HL-60/S4 treated with phorbol 12-myristate 13-acetate at 8.2 ng/mL for 4 days and 3 days (cell line): ENCODE results near the gene UNC5C.

Source experiments
- in situ Hi-C: fragments of 300-500 bp; cut with MboI; formaldehyde crosslinking; loops from 2 replicates; pipeline ENCODE4 v1.15.0; 2022; ENCODE audit warnings: low sequenced_read_pairs

UNC5C gene

GRCh38 chr4:95283320-95283719 lies 265.5 kb downstream of the UNC5C start:
- in situ Hi-C loops: no loop called here

- in situ Hi-C loops: no loop called here
Measured at GRCh38 chr4:95272797-95273196, 276.0 kb downstream of the UNC5C start.

- in situ Hi-C loops: no loop called here
Measured at GRCh38 chr4:95272036-95272435, 276.7 kb downstream of the UNC5C start.

GRCh38 chr4:95268819-95269565 lies 279.8 kb downstream of the UNC5C start:
- in situ Hi-C loops: no loop called here

- in situ Hi-C loops: no loop called here
Measured at GRCh38 chr4:95267081-95267480, 281.7 kb downstream of the UNC5C start.

GRCh38 chr4:95265814-95266740 lies 282.7 kb downstream of the UNC5C start:
- in situ Hi-C loops: no loop called here

- in situ Hi-C loops: no loop called here
Measured at GRCh38 chr4:95264843-95265242, 283.9 kb downstream of the UNC5C start.

GRCh38 chr4:95263960-95264359 lies 284.8 kb downstream of the UNC5C start:
- in situ Hi-C loops: no loop called here

GRCh38 chr4:95263391-95263790 lies 285.4 kb downstream of the UNC5C start:
- in situ Hi-C loops: no loop called here

- in situ Hi-C loops: no loop called here
Measured at GRCh38 chr4:95256108-95256835, 292.5 kb downstream of the UNC5C start.

GRCh38 chr4:95255396-95256107 lies 293.2 kb downstream of the UNC5C start:
- in situ Hi-C loops: no loop called here

GRCh38 chr4:95251568-95251967 lies 297.2 kb downstream of the UNC5C start:
- in situ Hi-C loops: no loop called here

GRCh38 chr4:95250544-95251137 lies 298.1 kb downstream of the UNC5C start:
- in situ Hi-C loops: no loop called here

- in situ Hi-C loops: no loop called here
Measured at GRCh38 chr4:95249426-95250021, 299.2 kb downstream of the UNC5C start.

GRCh38 chr4:95248720-95249425 lies 299.9 kb downstream of the UNC5C start:
- in situ Hi-C loops: no loop called here

GRCh38 chr4:95243892-95244291 lies 304.9 kb downstream of the UNC5C start:
- in situ Hi-C loops: no loop called here

GRCh38 chr4:95238554-95238953 lies 310.2 kb downstream of the UNC5C start:
- in situ Hi-C loops: no loop called here

- in situ Hi-C loops: no loop called here
Measured at GRCh38 chr4:95232358-95233156, 316.2 kb downstream of the UNC5C start.
